GM21367 (cell line): Measurements from ENCODE around the gene ERG28.

Experiments used
- ATAC-seq: cut with Tn5 transposase; IDR thresholded peaks from one replicate; pipeline ENCODE4 v1.9.1; 2021; ENCODE audit not compliant: unreplicated experiment

Gene ERG28

GRCh38 chr14:75660238-75660629 is 442 bp downstream of the ERG28 start:
- ATAC-seq = no peak

GRCh38 chr14:75658957-75659356 is 1.7 kb downstream of the ERG28 start:
- ATAC-seq = no peak

- ATAC-seq = no peak
These were observed 3.3 kb downstream of the ERG28 start for GRCh38 chr14:75657331-75657730.

GRCh38 chr14:75655235-75655634 is 5.4 kb downstream of the ERG28 start:
- ATAC-seq = no peak

GRCh38 chr14:75654127-75654732 is 6.4 kb downstream of the ERG28 start:
- peak; percentile 65 for ATAC-seq

GRCh38 chr14:75653563-75653962 is 7.1 kb downstream of the ERG28 start:
- ATAC-seq = no peak

- ATAC-seq = no peak
These were observed 10.2 kb downstream of the ERG28 start for GRCh38 chr14:75650253-75651058.

- no peak for ATAC-seq
These were observed 10.9 kb downstream of the ERG28 start for GRCh38 chr14:75649773-75650172.

- ATAC-seq = no peak
These were observed 11.3 kb downstream of the ERG28 start for GRCh38 chr14:75649337-75649736.

- ATAC-seq = no peak
These were observed 12.4 kb downstream of the ERG28 start for GRCh38 chr14:75648066-75648838.

- ATAC-seq = no peak
These were observed 13.0 kb downstream of the ERG28 start for GRCh38 chr14:75647640-75648039.

GRCh38 chr14:75646762-75647161 is 13.9 kb downstream of the ERG28 start:
- no peak for ATAC-seq

- no peak for ATAC-seq
These were observed 15.6 kb downstream of the ERG28 start for GRCh38 chr14:75645056-75645455.

GRCh38 chr14:75643985-75644384 is 16.7 kb downstream of the ERG28 start:
- ATAC-seq = no peak

- no peak for ATAC-seq
These were observed 19.8 kb downstream of the ERG28 start for GRCh38 chr14:75640876-75641275.

GRCh38 chr14:75636100-75636692 is 24.5 kb downstream of the ERG28 start:
- no peak for ATAC-seq

GRCh38 chr14:75634848-75635247 is 25.8 kb downstream of the ERG28 start:
- ATAC-seq = no peak

GRCh38 chr14:75631453-75631831 is 29.2 kb downstream of the ERG28 start:
- no peak for ATAC-seq

GRCh38 chr14:75630695-75631452 is 29.8 kb downstream of the ERG28 start:
- no peak for ATAC-seq

GRCh38 chr14:75628816-75629215 is 31.9 kb downstream of the ERG28 start:
- no peak for ATAC-seq

- no peak for ATAC-seq
These were observed 33.3 kb downstream of the ERG28 start for GRCh38 chr14:75627406-75627805.
